C4-2B (cell line): ENCODE data around the gene COA1.

ENCODE experiments used
- CTCF ChIP-seq: fragments of 450-650 bp; conservative IDR thresholded peaks from 2 replicates; pipeline ENCODE4 v1.5.1; 2017; ENCODE audit warnings: mild to moderate bottlenecking
- ZFX ChIP-seq: fragments of 450-650 bp; IDR thresholded peaks from 2 replicates; pipeline ENCODE4 v1.6.1; 2017

GRCh38 chr7:43604251-43604650 is 125.1 kb downstream of the COA1 start:
- TF ChIP-seq CTCF = no peak
- no peak for TF ChIP-seq ZFX
